Measurements from ENCODE around the gene WDSUB1.

Gene WDSUB1

DNA sequence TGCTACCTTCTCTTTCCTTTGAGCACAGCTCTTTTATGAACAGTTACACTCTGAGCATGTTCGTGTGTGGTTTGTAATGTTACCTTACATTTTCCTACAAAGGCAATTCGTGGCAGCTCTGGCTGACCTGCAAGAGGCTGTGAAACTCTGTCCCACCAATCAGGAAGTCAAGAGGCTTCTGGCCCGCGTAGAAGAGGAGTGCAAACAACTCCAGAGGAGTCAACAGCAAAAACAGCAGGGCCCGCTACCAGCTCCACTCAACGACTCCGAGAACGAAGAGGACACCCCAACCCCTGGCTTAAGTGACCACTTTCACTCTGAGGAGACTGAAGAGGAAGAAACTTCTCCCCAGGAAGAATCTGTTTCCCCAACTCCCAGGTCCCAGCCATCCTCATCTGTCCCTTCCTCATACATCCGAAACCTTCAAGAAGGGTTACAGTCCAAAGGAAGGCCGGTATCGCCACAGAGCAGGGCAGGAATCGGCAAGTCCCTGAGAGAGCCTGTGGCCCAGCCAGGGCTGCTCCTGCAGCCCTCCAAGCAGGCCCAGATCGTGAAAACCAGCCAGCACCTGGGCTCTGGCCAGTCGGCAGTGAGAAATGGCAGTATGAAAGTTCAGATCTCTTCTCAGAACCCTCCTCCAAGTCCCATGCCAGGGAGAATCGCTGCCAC, 56.9 kb downstream of the WDSUB1 start:
- Histone ChIP-seq H3K27me3 (ENCODE audit: insufficient read depth, poor library complexity, severe bottlenecking) (no peaks in the 10 kb centered on the region), H3K27ac (replicated peaks) (no peak overlapping the region)
- TF ChIP-seq POLR2AphosphoS5 (IDR thresholded peaks at IDR 0.05; ENCODE audit: low read depth), result no peak
- TF ChIP-seq GABPA (IDR thresholded peaks at IDR 0.05; ENCODE audit: low read depth), result no peak
- TF ChIP-seq REST (IDR thresholded peaks at IDR 0.05; ENCODE audit: insufficient replicate concordance, low read depth), result no peak
- TF ChIP-seq CTCF (IDR thresholded peaks at IDR 0.05; ENCODE audit: insufficient read depth, low read length), result no peak
- TF ChIP-seq SPI1 (IDR thresholded peaks at IDR 0.05; ENCODE audit: borderline replicate concordance, low read depth), result no peak

DNA sequence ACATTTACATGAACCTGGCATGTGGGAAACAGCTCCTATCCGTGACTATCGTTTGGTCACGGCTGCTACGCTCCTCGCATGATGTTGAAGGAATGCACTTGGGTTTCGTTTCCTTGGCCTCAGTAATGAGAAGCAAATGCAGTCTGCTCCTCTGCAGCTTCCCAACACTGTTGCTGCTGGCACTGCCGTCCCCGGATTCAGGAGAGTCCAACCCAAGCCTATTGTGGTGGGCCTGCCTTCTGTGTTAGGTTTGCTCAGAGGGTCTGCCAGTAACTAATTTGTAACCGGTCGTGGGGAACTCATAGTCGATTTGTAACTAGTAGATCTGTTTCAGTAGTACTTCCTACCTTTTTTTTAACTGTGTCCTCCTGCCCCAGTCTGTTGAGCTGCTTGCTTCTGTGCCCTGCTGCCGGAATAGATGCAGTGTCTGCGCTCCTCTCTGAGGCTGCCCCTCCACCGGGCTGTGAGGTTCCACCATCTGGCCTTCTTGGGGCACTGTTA, 58.4 kb downstream of the WDSUB1 start:
- H3K4me3 ChIP-seq (replicated peaks; ENCODE audit: insufficient read depth, low read length), result no peak overlapping the region
- no peaks in the 10 kb centered on the region for H3K27me3 ChIP-seq (ENCODE audit: insufficient read depth, poor library complexity, severe bottlenecking)
- no peak overlapping the region for H3K27ac ChIP-seq (replicated peaks)
- DNase-seq (ENCODE audit: low read depth in 1 of 2, low spot score in 1 of 2), result no peak
- TF ChIP-seq REST (IDR thresholded peaks at IDR 0.05; ENCODE audit: insufficient replicate concordance, low read depth) (no peak), POLR2AphosphoS5 (IDR thresholded peaks at IDR 0.05; ENCODE audit: low read depth) (no peak), CTCF (IDR thresholded peaks at IDR 0.05; ENCODE audit: insufficient read depth, low read length) (no peak), GABPA (IDR thresholded peaks at IDR 0.05; ENCODE audit: low read depth) (no peak), SPI1 (IDR thresholded peaks at IDR 0.05; ENCODE audit: borderline replicate concordance, low read depth) (no peak)

More for the DNA sequence above, 56.9 kb downstream of the WDSUB1 start:
- no peak for DNase-seq (ENCODE audit: low read depth in 1 of 2, low spot score in 1 of 2)
- no peak overlapping the region for H3K4me3 ChIP-seq (replicated peaks; ENCODE audit: insufficient read depth, low read length)

DNA sequence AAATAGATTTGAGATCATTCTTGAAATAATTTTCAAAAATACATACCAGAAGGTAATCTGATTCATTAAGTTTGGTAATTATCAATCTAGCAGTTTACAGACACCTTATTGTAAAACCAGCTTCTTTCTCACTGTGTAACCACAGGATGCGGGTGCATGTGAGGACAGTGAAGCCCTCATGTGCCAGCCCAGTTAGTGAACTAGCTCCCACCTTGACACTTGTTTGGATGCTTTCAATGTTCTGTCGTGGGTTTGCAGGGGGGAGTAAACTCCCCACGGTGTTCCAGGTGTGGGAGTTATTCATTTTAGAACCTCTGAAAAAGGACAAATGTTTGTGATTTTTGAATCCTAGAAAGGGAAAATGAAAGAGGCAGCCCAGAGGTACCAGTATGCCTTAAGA, 59.0 kb downstream of the WDSUB1 start:
- Histone ChIP-seq H3K4me3 (replicated peaks; ENCODE audit: insufficient read depth, low read length) (no peak overlapping the region), H3K27me3 (ENCODE audit: insufficient read depth, poor library complexity, severe bottlenecking) (no peaks in the 10 kb centered on the region), H3K27ac (replicated peaks) (no peak overlapping the region)
- TF ChIP-seq POLR2AphosphoS5 (IDR thresholded peaks at IDR 0.05; ENCODE audit: low read depth) (no peak), SPI1 (IDR thresholded peaks at IDR 0.05; ENCODE audit: borderline replicate concordance, low read depth) (no peak), CTCF (IDR thresholded peaks at IDR 0.05; ENCODE audit: insufficient read depth, low read length) (no peak), GABPA (IDR thresholded peaks at IDR 0.05; ENCODE audit: low read depth) (no peak), REST (IDR thresholded peaks at IDR 0.05; ENCODE audit: insufficient replicate concordance, low read depth) (no peak)
- DNase-seq (ENCODE audit: low read depth in 1 of 2, low spot score in 1 of 2), result no peak
